Small intestine (tissue), 7 donors: Measurements from ENCODE around the gene SLC6A13. TPM values are rescaled to one million over a fixed set of nuclear protein-coding genes. Genes with fewer than 3 reads are reported as not detected.
A peak's percentile ranks its signal among the peaks of the same experiment; 100 is the strongest.

ENCODE experiments used
- DNase-seq, 2 donors: peaks; one replicate each; pipeline versions ENCODE4 v3.0.0 to v3.0.0-alpha.2; 2013
- FAIRE-seq: peaks from 2 replicates; lab custom pipeline; 2012; peaks lifted over from hg19 to GRCh38; lab: Jason Lieb, UNC
- H3K27ac ChIP-seq, 3 donors: one replicate each; pipeline ENCODE4 v1.5.1; 2013; ENCODE audit warnings: low read length in 2 of 3, mild to moderate bottlenecking in 2 of 3, control low read depth in 1 of 3, inconsistent platforms in 1 of 3, low read depth in 1 of 3, moderate library complexity in 1 of 3
- H3K27me3 ChIP-seq, 3 donors: one replicate each; pipeline ENCODE4 v1.6.1; 2013; ENCODE audit warnings: low read length in 3 of 3, inconsistent platforms in 1 of 3; ENCODE audit not compliant: control insufficient read depth in 3 of 3, insufficient read depth in 3 of 3
- H3K36me3 ChIP-seq, 3 donors: one replicate each; pipeline ENCODE4 v1.6.1; 2013; ENCODE audit warnings: low read length in 3 of 3, inconsistent platforms in 1 of 3, low read depth in 1 of 3, mild to moderate bottlenecking in 1 of 3, moderate library complexity in 1 of 3; ENCODE audit not compliant: control insufficient read depth in 3 of 3, insufficient read depth in 2 of 3
- H3K4me1 ChIP-seq, 3 donors: one replicate each; pipeline ENCODE4 v1.6.1; 2013; ENCODE audit warnings: low read length in 2 of 3, inconsistent platforms in 1 of 3, low read depth in 1 of 3, mild to moderate bottlenecking in 1 of 3, moderate library complexity in 1 of 3; ENCODE audit not compliant: control insufficient read depth in 3 of 3, insufficient read depth in 2 of 3
- H3K4me3 ChIP-seq, 3 donors: one replicate each; pipeline ENCODE4 v1.5.1; 2013; ENCODE audit warnings: low read length in 3 of 3, control low read depth in 1 of 3, inconsistent platforms in 1 of 3, low read depth in 1 of 3, mild to moderate bottlenecking in 1 of 3, moderate library complexity in 1 of 3
- H3K9me3 ChIP-seq, 2 donors: one replicate each; pipeline ENCODE4 v1.6.1; 2013; ENCODE audit warnings: low read depth in 1 of 2, low read length in 1 of 2; ENCODE audit not compliant: control insufficient read depth in 2 of 2, insufficient read depth in 1 of 2
- WGBS, 3 donors: extraction: QIAGEN DNeasy Blood & Tissue Kit; methylation state at CpG; one replicate each; pipeline ENCODE4 v1.1.7; 2013; 5-methylcytosine and 5-hydroxymethylcytosine counted together
- polyA plus RNA-seq, 4 donors: library from polyadenylated mRNA; stranded (reverse) in 3 of 4; unstranded in 1 of 4; fragments of 200-250 nt in 3 of 4; fragments of 120-200 nt in 1 of 4; gene quantifications; one replicate each; pipeline versions ENCODE4 v1.2.1 to v1.2.3, GENCODE V29; 2013
- donor health status: healthy with polysubstance abuse.
- donor health status: control.
- donor health status: control.
- donor health status: Bipolar disorder and iron deficiency.
- donor health status: healthy.

Gene SLC6A13
- polyA plus RNA-seq, 4 donors, result 0.24 to 18.6 (median 5.8) TPM

- 43 to 66% (median 54%) methylated on average over 16 of the region's 16 CpGs for WGBS, 3 donors
- no peak overlapping the region for H3K4me3 ChIP-seq
- no peaks in the 10 kb centered on the region for H3K36me3 ChIP-seq
- H3K9me3 ChIP-seq, result no peaks in the 10 kb centered on the region
- DNase-seq, result peak in 1 of 2 donors; percentile 38
- FAIRE-seq, result no peak
- H3K27ac ChIP-seq, result no peak overlapping the region
- peaks cover 0 to 3% (median 0%) of the 10 kb centered on the region in 3 donors for H3K4me1 ChIP-seq
- peaks cover 0 to 8% (median 3%) of the 10 kb centered on the region in 3 donors for H3K27me3 ChIP-seq
Measured at GRCh38 chr12:210277-211141, 52.1 kb downstream of the SLC6A13 start.

GRCh38 chr12:209851-210250 lies 52.8 kb downstream of the SLC6A13 start:
- no peaks in the 10 kb centered on the region for H3K9me3 ChIP-seq
- WGBS, 3 donors, result 90 to 95% (median 91%) methylated on average over 12 of the region's 12 CpGs
- DNase-seq (no peak), FAIRE-seq (no peak)
- no peak overlapping the region for H3K27ac ChIP-seq
- H3K4me3 ChIP-seq, result no peak overlapping the region
- no peaks in the 10 kb centered on the region for H3K36me3 ChIP-seq
- peaks cover 0 to 3% (median 0%) of the 10 kb centered on the region in 3 donors for H3K4me1 ChIP-seq
- peaks cover 0 to 8% (median 7%) of the 10 kb centered on the region in 3 donors for H3K27me3 ChIP-seq

GRCh38 chr12:209246-209645 lies 53.4 kb downstream of the SLC6A13 start:
- no peak for FAIRE-seq
- Histone ChIP-seq H3K27ac (no peak overlapping the region), H3K9me3 (no peaks in the 10 kb centered on the region), H3K27me3 (peaks cover 0 to 13% (median 10%) of the 10 kb centered on the region in 3 donors), H3K36me3 (no peaks in the 10 kb centered on the region), H3K4me3 (no peak overlapping the region), H3K4me1 (peaks cover 0 to 3% (median under 1%) of the 10 kb centered on the region in 3 donors)
- no peak for DNase-seq
- WGBS, 3 donors, result 82 to 87% (median 86%) methylated on average over 15 of the region's 15 CpGs

- no peak overlapping the region for H3K4me3 ChIP-seq
- H3K36me3 ChIP-seq, result no peaks in the 10 kb centered on the region
- no peak for FAIRE-seq
- WGBS, 3 donors, result 66 to 71% (median 69%) methylated on average over 4 of the region's 4 CpGs
- DNase-seq, result no peak
- H3K9me3 ChIP-seq, result no peaks in the 10 kb centered on the region
- peaks cover 0 to 5% (median 3%) of the 10 kb centered on the region in 3 donors for H3K4me1 ChIP-seq
- H3K27ac ChIP-seq, result no peak overlapping the region
- peaks cover 0 to 16% (median 12%) of the 10 kb centered on the region in 3 donors for H3K27me3 ChIP-seq
Measured at GRCh38 chr12:208813-209212, 53.8 kb downstream of the SLC6A13 start.

GRCh38 chr12:207804-208203 lies 54.8 kb downstream of the SLC6A13 start:
- Histone ChIP-seq H3K27ac (no peak overlapping the region), H3K9me3 (no peaks in the 10 kb centered on the region), H3K4me3 (no peak overlapping the region), H3K36me3 (no peaks in the 10 kb centered on the region), H3K4me1 (peaks cover 0 to 6% (median 0%) of the 10 kb centered on the region in 3 donors), H3K27me3 (peaks cover 0 to 19% (median 11%) of the 10 kb centered on the region in 3 donors)
- DNase-seq (no peak), FAIRE-seq (no peak)
- 85 to 95% (median 87%) methylated on average over 10 of the region's 10 CpGs for WGBS, 3 donors

- peaks cover 0 to 28% (median 13%) of the 10 kb centered on the region in 3 donors for H3K27me3 ChIP-seq
- no peaks in the 10 kb centered on the region for H3K9me3 ChIP-seq
- FAIRE-seq (no peak), DNase-seq (no peak)
- 84 to 91% (median 90%) methylated on average over 21 of the region's 21 CpGs for WGBS, 3 donors
- no peaks in the 10 kb centered on the region for H3K36me3 ChIP-seq
- H3K4me3 ChIP-seq, result no peak overlapping the region
- H3K27ac ChIP-seq, result no peak overlapping the region
- peaks cover 0 to 6% (median 0%) of the 10 kb centered on the region in 3 donors for H3K4me1 ChIP-seq
Measured at GRCh38 chr12:206746-207440, 55.7 kb downstream of the SLC6A13 start.

- peaks cover 0 to 6% (median 0%) of the 10 kb centered on the region in 3 donors for H3K4me1 ChIP-seq
- H3K9me3 ChIP-seq, result no peaks in the 10 kb centered on the region
- H3K4me3 ChIP-seq, result no peak overlapping the region
- no peak overlapping the region for H3K27ac ChIP-seq
- FAIRE-seq, result no peak
- no peaks in the 10 kb centered on the region for H3K36me3 ChIP-seq
- 60 to 84% (median 69%) methylated on average over 4 of the region's 4 CpGs for WGBS, 3 donors
- peaks cover 0 to 39% (median 13%) of the 10 kb centered on the region in 3 donors for H3K27me3 ChIP-seq
- no peak for DNase-seq
Measured at GRCh38 chr12:205026-205425, 57.6 kb downstream of the SLC6A13 start.

GRCh38 chr12:204261-204678 lies 58.4 kb downstream of the SLC6A13 start:
- FAIRE-seq (no peak), DNase-seq (no peak)
- Histone ChIP-seq H3K27me3 (peaks cover 0 to 43% (median 14%) of the 10 kb centered on the region in 3 donors), H3K4me1 (peaks cover 0 to 6% (median 0%) of the 10 kb centered on the region in 3 donors), H3K4me3 (no peak overlapping the region), H3K27ac (no peak overlapping the region), H3K36me3 (no peaks in the 10 kb centered on the region), H3K9me3 (no peaks in the 10 kb centered on the region)
- WGBS, 3 donors, result 85 to 89% (median 86%) methylated on average over 11 of the region's 11 CpGs
